HepG2 (cell line): ENCODE results near the gene AAMP. TPM values are rescaled to one million over a fixed set of nuclear protein-coding genes. Genes with fewer than 3 reads are reported as not detected.

ENCODE experiments used
- CREM ChIP-seq, 2 experiments: sonication (generic) in 1 of 2; formaldehyde crosslinking in 1 of 2; IDR thresholded peaks; 2 replicates each; pipeline versions ENCODE4 v1.4.0 to v1.6.1; 2016 to 2020; ENCODE audit warnings: antibody characterized with exemption in 1 of 2, mild to moderate bottlenecking in 1 of 2, missing genetic modification reagents in 1 of 2
- FOXC1 ChIP-seq: sonication (generic); formaldehyde crosslinking; IDR thresholded peaks from 2 replicates; pipeline ENCODE4 v1.8.0; 2022; ENCODE audit warnings: mild to moderate bottlenecking, missing genetic modification reagents, borderline replicate concordance
- HNRNPH1 ChIP-seq: fragments of 200-400 bp; formaldehyde crosslinking; optimal IDR thresholded peaks from 2 replicates; pipeline ENCODE3; 2017; ENCODE audit warnings: mild to moderate bottlenecking, low read depth, low read length
- PCBP2 ChIP-seq: fragments of 200-400 bp; formaldehyde crosslinking; optimal IDR thresholded peaks from 2 replicates; pipeline ENCODE3; 2018; ENCODE audit warnings: low read length, low read depth; ENCODE audit not compliant: poor library complexity, severe bottlenecking
- TSC22D2 ChIP-seq: sonication (generic); formaldehyde crosslinking; IDR thresholded peaks from 2 replicates; pipeline ENCODE4 v1.5.1; 2020; ENCODE audit warnings: missing genetic modification reagents, mild to moderate bottlenecking, borderline replicate concordance
- U2AF2 ChIP-seq: fragments of 200-400 bp; formaldehyde crosslinking; IDR thresholded peaks from 2 replicates; pipeline ENCODE4 v1.6.1; 2017; ENCODE audit warnings: low read depth, mild to moderate bottlenecking, low read length
- XRCC5 ChIP-seq: fragments of 200-400 bp; formaldehyde crosslinking; optimal IDR thresholded peaks from 2 replicates; pipeline ENCODE3; 2017; ENCODE audit warnings: mild to moderate bottlenecking, low read length
- ZNF143 ChIP-seq: sonication (generic); formaldehyde crosslinking; IDR thresholded peaks from 2 replicates; pipeline ENCODE4 v1.4.0; 2020; ENCODE audit warnings: missing genetic modification reagents
- ZNF343 ChIP-seq: sonication (generic); formaldehyde crosslinking; IDR thresholded peaks from 2 replicates; pipeline ENCODE4 v1.4.0; 2020; ENCODE audit warnings: mild to moderate bottlenecking, missing genetic modification reagents
- ZNF446 ChIP-seq: sonication (generic); formaldehyde crosslinking; IDR thresholded peaks from 2 replicates; pipeline ENCODE4 v1.5.0; 2020; ENCODE audit warnings: mild to moderate bottlenecking, missing genetic modification reagents
- ZNF83 ChIP-seq: sonication (generic); formaldehyde crosslinking; IDR thresholded peaks from 2 replicates; pipeline ENCODE4 v1.4.0; 2020; ENCODE audit warnings: missing genetic modification reagents, mild to moderate bottlenecking, borderline replicate concordance
- polyA plus RNA-seq, 8 experiments: library from polyadenylated mRNA; depleted of rRNA in 3 of 8; stranded (reverse) in 7 of 8; unstranded in 1 of 8; fragments of >200 nt; fragmentation: Illumina TruSeq in 4 of 8; extraction: Trizol in 4 of 8; gene quantifications; 2 replicates each; pipeline versions ENCODE4 v1.2.1 to v1.2.3, GENCODE V29; 2011 to 2016; ENCODE audit warnings: low read depth in 4 of 8, missing spikeins in 1 of 8, mixed read lengths in 1 of 8; ENCODE audit not compliant: insufficient read depth in 1 of 8
- total RNA-seq, 5 experiments: library from RNA; depleted of rRNA; stranded (reverse); fragments of >200 nt; fragmentation: Illumina TruSeq; extraction: Trizol; gene quantifications; 2 replicates each; pipeline ENCODE4 v1.2.3, GENCODE V29; 2016; ENCODE audit warnings: low read depth in 1 of 5
- TF ChIP-seq, protein P1 (sequence below): IDR thresholded peaks from 2 replicates; pipeline ENCODE4 v1.4.0; 2020; ENCODE audit warnings: mild to moderate bottlenecking, missing genetic modification reagents
- TF ChIP-seq, protein P2 (sequence below): sonication (generic); formaldehyde crosslinking; IDR thresholded peaks from 2 replicates; pipeline ENCODE4 v1.4.0; 2020; ENCODE audit warnings: missing genetic modification reagents
- TF ChIP-seq, protein P3 (sequence below): sonication (generic); formaldehyde crosslinking; IDR thresholded peaks from 2 replicates; pipeline ENCODE4 v1.4.0; 2020; ENCODE audit warnings: low read depth, missing genetic modification reagents
- TF ChIP-seq, protein P4 (sequence below): sonication (generic); formaldehyde crosslinking; IDR thresholded peaks from 2 replicates; pipeline ENCODE4 v1.9.0; 2021; ENCODE audit warnings: missing genetic modification reagents, borderline replicate concordance

AAMP gene
- total and polyA plus RNA-seq, 2 of the 13 experiments (the other 11 are each of a cell fraction or from before 2014, with no cell fraction given) = 110 to 186 TPM

DNA sequence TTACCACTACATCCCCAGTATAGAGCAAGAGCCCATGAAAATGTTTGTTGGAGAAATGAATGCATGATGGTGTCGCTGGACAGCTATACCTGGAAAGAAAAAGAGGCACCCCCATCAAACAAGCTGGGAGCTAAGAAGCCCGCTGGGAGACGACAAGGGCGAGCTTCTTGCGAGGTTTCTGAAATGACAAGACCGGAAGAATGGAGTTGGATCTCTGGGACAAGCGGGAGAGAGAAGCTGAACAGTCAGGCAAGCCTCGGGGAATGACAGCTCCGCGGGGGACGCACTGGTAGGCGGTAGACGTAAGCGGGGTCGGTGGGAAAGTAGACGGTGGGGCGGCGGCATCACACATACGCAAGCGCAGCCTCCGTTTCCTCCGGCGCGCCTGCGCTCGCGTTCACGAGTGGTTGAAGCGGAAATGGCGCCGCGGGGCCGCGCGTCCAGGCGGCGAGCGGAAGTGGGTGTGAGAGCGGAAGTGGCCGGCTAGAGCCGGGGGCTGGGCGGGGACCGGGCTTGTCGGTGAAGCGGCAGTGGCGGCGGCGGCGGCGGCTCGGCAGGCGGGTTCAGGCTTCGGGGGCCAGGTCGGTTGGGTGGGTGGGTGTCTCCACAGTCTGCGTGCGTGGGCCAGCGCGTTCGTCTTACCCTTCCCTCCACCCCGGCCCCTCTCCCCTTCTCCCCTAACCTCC, 53.1 kb downstream of the AAMP start, which contains the start of gene ARPC2 (continued):
- TF ChIP-seq, protein P1, sequence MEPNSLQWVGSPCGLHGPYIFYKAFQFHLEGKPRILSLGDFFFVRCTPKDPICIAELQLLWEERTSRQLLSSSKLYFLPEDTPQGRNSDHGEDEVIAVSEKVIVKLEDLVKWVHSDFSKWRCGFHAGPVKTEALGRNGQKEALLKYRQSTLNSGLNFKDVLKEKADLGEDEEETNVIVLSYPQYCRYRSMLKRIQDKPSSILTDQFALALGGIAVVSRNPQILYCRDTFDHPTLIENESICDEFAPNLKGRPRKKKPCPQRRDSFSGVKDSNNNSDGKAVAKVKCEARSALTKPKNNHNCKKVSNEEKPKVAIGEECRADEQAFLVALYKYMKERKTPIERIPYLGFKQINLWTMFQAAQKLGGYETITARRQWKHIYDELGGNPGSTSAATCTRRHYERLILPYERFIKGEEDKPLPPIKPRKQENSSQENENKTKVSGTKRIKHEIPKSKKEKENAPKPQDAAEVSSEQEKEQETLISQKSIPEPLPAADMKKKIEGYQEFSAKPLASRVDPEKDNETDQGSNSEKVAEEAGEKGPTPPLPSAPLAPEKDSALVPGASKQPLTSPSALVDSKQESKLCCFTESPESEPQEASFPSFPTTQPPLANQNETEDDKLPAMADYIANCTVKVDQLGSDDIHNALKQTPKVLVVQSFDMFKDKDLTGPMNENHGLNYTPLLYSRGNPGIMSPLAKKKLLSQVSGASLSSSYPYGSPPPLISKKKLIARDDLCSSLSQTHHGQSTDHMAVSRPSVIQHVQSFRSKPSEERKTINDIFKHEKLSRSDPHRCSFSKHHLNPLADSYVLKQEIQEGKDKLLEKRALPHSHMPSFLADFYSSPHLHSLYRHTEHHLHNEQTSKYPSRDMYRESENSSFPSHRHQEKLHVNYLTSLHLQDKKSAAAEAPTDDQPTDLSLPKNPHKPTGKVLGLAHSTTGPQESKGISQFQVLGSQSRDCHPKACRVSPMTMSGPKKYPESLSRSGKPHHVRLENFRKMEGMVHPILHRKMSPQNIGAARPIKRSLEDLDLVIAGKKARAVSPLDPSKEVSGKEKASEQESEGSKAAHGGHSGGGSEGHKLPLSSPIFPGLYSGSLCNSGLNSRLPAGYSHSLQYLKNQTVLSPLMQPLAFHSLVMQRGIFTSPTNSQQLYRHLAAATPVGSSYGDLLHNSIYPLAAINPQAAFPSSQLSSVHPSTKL (CRISPR knock-in tag) = peak; percentile 72
- TF ChIP-seq FOXC1 (CRISPR knock-in tag) (peak; percentile 80), ZNF143 (CRISPR knock-in tag) (peak; percentile 74), U2AF2 (no peak), ZNF343 (CRISPR knock-in tag) (peak; percentile 84), PCBP2 (no peak), CREM (IDR thresholded peaks at IDR 0.05) (peak; percentile 41; the same call in 1 of the 2 replicates), CREM (CRISPR knock-in tag; IDR thresholded peaks at IDR 0.05) (no peak), TSC22D2 (peak; percentile 71; the same call in 1 of the 2 replicates), ZNF83 (CRISPR knock-in tag) (no peak), XRCC5 (peak; percentile 23), HNRNPH1 (no peak), ZNF446 (CRISPR knock-in tag) (no peak; the same call in 1 of the 2 replicates)
- TF ChIP-seq, protein P2, sequence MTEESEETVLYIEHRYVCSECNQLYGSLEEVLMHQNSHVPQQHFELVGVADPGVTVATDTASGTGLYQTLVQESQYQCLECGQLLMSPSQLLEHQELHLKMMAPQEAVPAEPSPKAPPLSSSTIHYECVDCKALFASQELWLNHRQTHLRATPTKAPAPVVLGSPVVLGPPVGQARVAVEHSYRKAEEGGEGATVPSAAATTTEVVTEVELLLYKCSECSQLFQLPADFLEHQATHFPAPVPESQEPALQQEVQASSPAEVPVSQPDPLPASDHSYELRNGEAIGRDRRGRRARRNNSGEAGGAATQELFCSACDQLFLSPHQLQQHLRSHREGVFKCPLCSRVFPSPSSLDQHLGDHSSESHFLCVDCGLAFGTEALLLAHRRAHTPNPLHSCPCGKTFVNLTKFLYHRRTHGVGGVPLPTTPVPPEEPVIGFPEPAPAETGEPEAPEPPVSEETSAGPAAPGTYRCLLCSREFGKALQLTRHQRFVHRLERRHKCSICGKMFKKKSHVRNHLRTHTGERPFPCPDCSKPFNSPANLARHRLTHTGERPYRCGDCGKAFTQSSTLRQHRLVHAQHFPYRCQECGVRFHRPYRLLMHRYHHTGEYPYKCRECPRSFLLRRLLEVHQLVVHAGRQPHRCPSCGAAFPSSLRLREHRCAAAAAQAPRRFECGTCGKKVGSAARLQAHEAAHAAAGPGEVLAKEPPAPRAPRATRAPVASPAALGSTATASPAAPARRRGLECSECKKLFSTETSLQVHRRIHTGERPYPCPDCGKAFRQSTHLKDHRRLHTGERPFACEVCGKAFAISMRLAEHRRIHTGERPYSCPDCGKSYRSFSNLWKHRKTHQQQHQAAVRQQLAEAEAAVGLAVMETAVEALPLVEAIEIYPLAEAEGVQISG (CRISPR knock-in tag) = peak; percentile 82
- TF ChIP-seq, protein P3, sequence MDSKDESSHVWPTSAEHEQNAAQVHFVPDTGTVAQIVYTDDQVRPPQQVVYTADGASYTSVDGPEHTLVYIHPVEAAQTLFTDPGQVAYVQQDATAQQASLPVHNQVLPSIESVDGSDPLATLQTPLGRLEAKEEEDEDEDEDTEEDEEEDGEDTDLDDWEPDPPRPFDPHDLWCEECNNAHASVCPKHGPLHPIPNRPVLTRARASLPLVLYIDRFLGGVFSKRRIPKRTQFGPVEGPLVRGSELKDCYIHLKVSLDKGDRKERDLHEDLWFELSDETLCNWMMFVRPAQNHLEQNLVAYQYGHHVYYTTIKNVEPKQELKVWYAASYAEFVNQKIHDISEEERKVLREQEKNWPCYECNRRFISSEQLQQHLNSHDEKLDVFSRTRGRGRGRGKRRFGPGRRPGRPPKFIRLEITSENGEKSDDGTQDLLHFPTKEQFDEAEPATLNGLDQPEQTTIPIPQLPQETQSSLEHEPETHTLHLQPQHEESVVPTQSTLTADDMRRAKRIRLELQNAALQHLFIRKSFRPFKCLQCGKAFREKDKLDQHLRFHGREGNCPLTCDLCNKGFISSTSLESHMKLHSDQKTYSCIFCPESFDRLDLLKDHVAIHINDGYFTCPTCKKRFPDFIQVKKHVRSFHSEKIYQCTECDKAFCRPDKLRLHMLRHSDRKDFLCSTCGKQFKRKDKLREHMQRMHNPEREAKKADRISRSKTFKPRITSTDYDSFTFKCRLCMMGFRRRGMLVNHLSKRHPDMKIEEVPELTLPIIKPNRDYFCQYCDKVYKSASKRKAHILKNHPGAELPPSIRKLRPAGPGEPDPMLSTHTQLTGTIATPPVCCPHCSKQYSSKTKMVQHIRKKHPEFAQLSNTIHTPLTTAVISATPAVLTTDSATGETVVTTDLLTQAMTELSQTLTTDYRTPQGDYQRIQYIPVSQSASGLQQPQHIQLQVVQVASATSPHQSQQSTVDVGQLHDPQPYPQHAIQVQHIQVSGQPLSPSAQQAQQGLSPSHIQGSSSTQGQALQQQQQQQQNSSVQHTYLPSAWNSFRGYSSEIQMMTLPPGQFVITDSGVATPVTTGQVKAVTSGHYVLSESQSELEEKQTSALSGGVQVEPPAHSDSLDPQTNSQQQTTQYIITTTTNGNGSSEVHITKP (CRISPR knock-in tag) = no peak
- TF ChIP-seq, protein P4, sequence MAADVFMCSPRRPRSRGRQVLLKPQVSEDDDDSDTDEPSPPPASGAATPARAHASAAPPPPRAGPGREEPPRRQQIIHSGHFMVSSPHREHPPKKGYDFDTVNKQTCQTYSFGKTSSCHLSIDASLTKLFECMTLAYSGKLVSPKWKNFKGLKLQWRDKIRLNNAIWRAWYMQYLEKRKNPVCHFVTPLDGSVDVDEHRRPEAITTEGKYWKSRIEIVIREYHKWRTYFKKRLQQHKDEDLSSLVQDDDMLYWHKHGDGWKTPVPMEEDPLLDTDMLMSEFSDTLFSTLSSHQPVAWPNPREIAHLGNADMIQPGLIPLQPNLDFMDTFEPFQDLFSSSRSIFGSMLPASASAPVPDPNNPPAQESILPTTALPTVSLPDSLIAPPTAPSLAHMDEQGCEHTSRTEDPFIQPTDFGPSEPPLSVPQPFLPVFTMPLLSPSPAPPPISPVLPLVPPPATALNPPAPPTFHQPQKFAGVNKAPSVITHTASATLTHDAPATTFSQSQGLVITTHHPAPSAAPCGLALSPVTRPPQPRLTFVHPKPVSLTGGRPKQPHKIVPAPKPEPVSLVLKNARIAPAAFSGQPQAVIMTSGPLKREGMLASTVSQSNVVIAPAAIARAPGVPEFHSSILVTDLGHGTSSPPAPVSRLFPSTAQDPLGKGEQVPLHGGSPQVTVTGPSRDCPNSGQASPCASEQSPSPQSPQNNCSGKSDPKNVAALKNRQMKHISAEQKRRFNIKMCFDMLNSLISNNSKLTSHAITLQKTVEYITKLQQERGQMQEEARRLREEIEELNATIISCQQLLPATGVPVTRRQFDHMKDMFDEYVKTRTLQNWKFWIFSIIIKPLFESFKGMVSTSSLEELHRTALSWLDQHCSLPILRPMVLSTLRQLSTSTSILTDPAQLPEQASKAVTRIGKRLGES (CRISPR knock-in tag) = no peak
